Gastrocnemius medialis (tissue), 4 donors: ENCODE data around the gene ETV7. TPM values are rescaled to one million over a fixed set of nuclear protein-coding genes. Genes with fewer than 3 reads are reported as not detected.
"Not testable (repeated sequence)": the region's sequence is repeated elsewhere in the genome, so short reads cannot be mapped to it uniquely, and the experiment has no call there.

Source experiments
- ATAC-seq, 2 donors: fragments of 150-250 bp; one replicate each; pipeline ENCODE4 v1.9.1; 2016
- DNase-seq, 2 donors: peaks; one replicate each; pipeline ENCODE4 v3.0.0-alpha.2; 2019
- H3K27ac ChIP-seq, 4 donors: fragments of 200-600 bp; sonication (generic); 1 replicate in 1 of 4; 2 replicates in 3 of 4; pipeline ENCODE4 v1.5.1; 2016 to 2018; ENCODE audit warnings: mild to moderate bottlenecking in 2 of 4, moderate library complexity in 1 of 4
- H3K27me3 ChIP-seq, 3 donors: fragments of 200-600 bp; sonication (generic) in 2 of 3; 1 replicate in 1 of 3; 2 replicates in 2 of 3; pipeline versions ENCODE4 v1.5.1 to v1.6.0; 2016 to 2019; ENCODE audit warnings: mild to moderate bottlenecking in 1 of 3, moderate library complexity in 1 of 3
- H3K36me3 ChIP-seq, 2 donors: fragments of 200-600 bp; sonication (generic) in 1 of 2; one replicate each; pipeline ENCODE4 v1.5.1; 2017 to 2018
- H3K4me1 ChIP-seq, 2 donors: fragments of 200-600 bp; sonication (generic) in 1 of 2; one replicate each; pipeline ENCODE4 v1.5.1; 2016 to 2017; ENCODE audit warnings: mild to moderate bottlenecking in 2 of 2
- H3K4me3 ChIP-seq, 4 donors: fragments of 200-600 bp; sonication (generic) in 3 of 4; 1 replicate in 1 of 4; 2 replicates in 3 of 4; pipeline ENCODE4 v1.5.1; 2016 to 2019; ENCODE audit warnings: mild to moderate bottlenecking in 2 of 4
- H3K9me3 ChIP-seq, 3 donors: fragments of 200-600 bp; sonication (generic) in 2 of 3; 1 replicate in 1 of 3; 2 replicates in 2 of 3; pipeline ENCODE4 v1.5.1; 2016 to 2019
- POLR2A ChIP-seq, 2 donors: fragments of 450-650 bp; IDR thresholded peaks; one replicate each; pipeline ENCODE4 v1.6.1; 2017; ENCODE audit warnings: antibody characterized with exemption in 2 of 2, mild to moderate bottlenecking in 2 of 2, moderate library complexity in 2 of 2
- in situ Hi-C, 4 donors: fragments of 200-750 bp; cut with MboI; loops; one replicate each; pipeline versions ENCODE4 v1.15.0 to v1.8.0; 2017; ENCODE audit warnings: low sequenced_read_pairs in 4 of 4
- intact Hi-C: fragments of 100-400 bp; cut with DNase I; formaldehyde crosslinking; loops from one replicate; pipeline ENCODE4 v1.15.1; 2023; ENCODE audit warnings: low total_unique reads
- total RNA-seq, 4 donors: library from RNA; depleted of rRNA; stranded (reverse); fragments of >200 nt; gene quantifications; one replicate each; pipeline versions ENCODE4 v1.1.0 to v1.2.3, GENCODE V29; 2016
- TF ChIP-seq, protein P1 (sequence below), 5 experiments: fragments of 450-650 bp in 3 of 5; fragments of 200-600 bp in 2 of 5; sonication (generic) in 2 of 5; IDR thresholded peaks in 4 of 5; conservative IDR thresholded peaks in 1 of 5; 1 replicate in 4 of 5; 2 replicates in 1 of 5; pipeline ENCODE4 v1.5.1; 2016 to 2019; ENCODE audit warnings: antibody characterized with exemption in 5 of 5, mild to moderate bottlenecking in 3 of 5, moderate library complexity in 3 of 5

ETV7 gene
- total RNA-seq, 4 donors from 2014 or later = not detected

- TF ChIP-seq POLR2A (IDR thresholded peaks at IDR 0.05) = no peak
- TF ChIP-seq, protein P1, sequence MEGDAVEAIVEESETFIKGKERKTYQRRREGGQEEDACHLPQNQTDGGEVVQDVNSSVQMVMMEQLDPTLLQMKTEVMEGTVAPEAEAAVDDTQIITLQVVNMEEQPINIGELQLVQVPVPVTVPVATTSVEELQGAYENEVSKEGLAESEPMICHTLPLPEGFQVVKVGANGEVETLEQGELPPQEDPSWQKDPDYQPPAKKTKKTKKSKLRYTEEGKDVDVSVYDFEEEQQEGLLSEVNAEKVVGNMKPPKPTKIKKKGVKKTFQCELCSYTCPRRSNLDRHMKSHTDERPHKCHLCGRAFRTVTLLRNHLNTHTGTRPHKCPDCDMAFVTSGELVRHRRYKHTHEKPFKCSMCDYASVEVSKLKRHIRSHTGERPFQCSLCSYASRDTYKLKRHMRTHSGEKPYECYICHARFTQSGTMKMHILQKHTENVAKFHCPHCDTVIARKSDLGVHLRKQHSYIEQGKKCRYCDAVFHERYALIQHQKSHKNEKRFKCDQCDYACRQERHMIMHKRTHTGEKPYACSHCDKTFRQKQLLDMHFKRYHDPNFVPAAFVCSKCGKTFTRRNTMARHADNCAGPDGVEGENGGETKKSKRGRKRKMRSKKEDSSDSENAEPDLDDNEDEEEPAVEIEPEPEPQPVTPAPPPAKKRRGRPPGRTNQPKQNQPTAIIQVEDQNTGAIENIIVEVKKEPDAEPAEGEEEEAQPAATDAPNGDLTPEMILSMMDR (IDR thresholded peaks at IDR 0.05 in 4 of 5, conservative IDR thresholded peaks at IDR 0.05 in 1 of 5) = no peak
Measured at GRCh38 chr6:36364669-36365479, 22.6 kb downstream of the ETV7 start.

GRCh38 chr6:36364061-36364635, 23.3 kb downstream of the ETV7 start:
- in situ Hi-C loops = loop anchor here in 2 of 4 donors (10.0 to 25.0 kb wide), 2 partner anchors 59 to 252 kb away; no protein-coding TSS in a partner anchor
- H3K36me3 ChIP-seq, H3K4me3 ChIP-seq, ATAC-seq, H3K4me1 ChIP-seq, H3K27me3 ChIP-seq, H3K27ac ChIP-seq, DNase-seq, H3K9me3 ChIP-seq: not testable (repeated sequence)
- intact Hi-C loops = loop anchor here (10.0 kb wide), 1 partner anchor 239 kb away; no protein-coding TSS in a partner anchor

More at GRCh38 chr6:36364669-36365479, 22.6 kb downstream of the ETV7 start:
- H3K27ac ChIP-seq = no peak overlapping the region
- H3K9me3 ChIP-seq = no peaks in the 10 kb centered on the region
- intact Hi-C loops (loop anchor here (10.0 kb wide), 1 partner anchor 240 kb away; no protein-coding TSS in a partner anchor), in situ Hi-C loops (loop anchor here in 2 of 4 donors (10.0 to 25.0 kb wide), 2 partner anchors 60 to 253 kb away; no protein-coding TSS in a partner anchor)
- peaks cover 8 to 12% of the 10 kb centered on the region in 2 donors for H3K4me1 ChIP-seq
- H3K36me3 ChIP-seq = no peaks in the 10 kb centered on the region
- DNase-seq = no peak
- no peak overlapping the region for H3K4me3 ChIP-seq
- H3K27me3 ChIP-seq = no peaks in the 10 kb centered on the region
- ATAC-seq = no peak

DNA sequence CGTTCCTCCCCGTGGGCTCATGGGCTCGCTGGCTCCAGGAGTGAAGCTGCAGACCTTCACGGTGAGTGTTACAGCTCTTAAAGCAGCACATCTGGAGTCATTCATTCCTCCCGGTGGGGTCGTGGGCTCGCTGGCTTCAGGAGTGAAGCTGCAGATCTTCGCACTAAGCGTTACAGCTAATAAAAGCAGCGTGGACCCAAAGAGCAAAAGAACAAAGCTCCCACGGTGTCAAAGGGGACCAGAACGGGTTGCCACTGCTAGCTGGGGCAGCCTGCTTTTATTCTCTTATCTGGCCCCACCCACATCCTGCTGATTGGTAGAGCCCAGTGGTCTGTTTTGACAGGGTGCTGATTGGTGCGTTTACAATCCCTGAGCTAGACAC, 24.1 kb downstream of the ETV7 start:
- in situ Hi-C loops (loop anchor here in 2 of 4 donors (10.0 to 25.0 kb wide), 2 partner anchors 59 to 251 kb away; no protein-coding TSS in a partner anchor), intact Hi-C loops (loop anchor here (10.0 kb wide), 1 partner anchor 239 kb away; no protein-coding TSS in a partner anchor)
- not testable (repeated sequence) for H3K36me3 ChIP-seq, ATAC-seq, H3K4me3 ChIP-seq, H3K9me3 ChIP-seq, H3K4me1 ChIP-seq, DNase-seq, H3K27ac ChIP-seq, H3K27me3 ChIP-seq

DNA sequence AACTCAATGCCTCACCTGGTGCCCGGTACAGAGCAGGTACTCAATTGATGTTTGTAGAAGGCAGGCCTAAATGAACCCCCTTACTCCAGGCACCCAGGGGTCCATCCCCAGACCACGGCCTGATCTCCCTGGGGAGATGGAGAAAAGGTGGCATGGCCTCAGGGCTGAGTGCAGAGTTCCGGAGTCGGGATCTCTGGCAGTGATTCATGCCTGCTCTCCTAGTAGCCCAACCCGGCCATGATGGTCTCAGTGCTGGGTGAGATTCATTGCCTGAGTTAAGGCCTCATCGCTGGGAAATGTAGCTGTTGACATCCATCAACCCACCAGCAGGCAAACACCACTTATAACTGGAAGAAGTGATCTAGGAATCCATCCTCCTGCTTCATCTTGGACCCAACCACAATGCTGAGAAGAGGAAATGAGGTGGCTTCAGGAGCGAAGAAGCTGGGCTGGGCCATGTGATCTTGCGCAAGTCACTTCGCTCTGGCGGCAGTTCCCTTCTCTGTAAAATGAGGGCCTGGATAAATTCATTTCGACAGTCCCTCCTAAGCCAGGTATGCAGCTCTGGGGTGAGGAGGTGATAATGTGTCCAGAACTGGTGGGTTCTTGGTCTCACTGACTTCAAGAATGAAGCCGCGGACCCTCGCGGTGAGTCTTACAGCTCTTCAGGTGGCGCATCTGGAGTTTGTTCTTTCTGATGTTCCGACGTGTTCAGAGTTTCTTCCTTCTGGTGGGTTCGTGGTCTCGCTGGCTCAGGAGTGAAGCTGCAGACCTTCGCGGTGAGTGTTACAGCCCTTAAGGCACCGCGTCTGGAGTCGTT, 24.7 kb downstream of the ETV7 start:
- ATAC-seq (no peak), DNase-seq (no peak)
- TF ChIP-seq POLR2A (IDR thresholded peaks at IDR 0.05) = no peak
- TF ChIP-seq, protein P1 (IDR thresholded peaks at IDR 0.05 in 4 of 5, conservative IDR thresholded peaks at IDR 0.05 in 1 of 5) = no peak
- no peaks in the 10 kb centered on the region for H3K27me3 ChIP-seq
- H3K4me1 ChIP-seq = peaks cover 8 to 10% of the 10 kb centered on the region in 2 donors
- intact Hi-C loops (loop anchor here (10.0 kb wide), 1 partner anchor 238 kb away; no protein-coding TSS in a partner anchor), in situ Hi-C loops (loop anchor here in 2 of 4 donors (10.0 to 25.0 kb wide), 2 partner anchors 58 to 250 kb away; no protein-coding TSS in a partner anchor)
- no peak overlapping the region for H3K4me3 ChIP-seq
- H3K9me3 ChIP-seq = no peaks in the 10 kb centered on the region
- no peaks in the 10 kb centered on the region for H3K36me3 ChIP-seq
- no peak overlapping the region for H3K27ac ChIP-seq

- no peak for DNase-seq
- no peak for ATAC-seq
- Histone ChIP-seq H3K27ac (peak overlapping the region in 3 of 4 donors; percentile 37 to 54 (median 39)), H3K4me3 (no peak overlapping the region), H3K9me3 (no peaks in the 10 kb centered on the region), H3K4me1 (peaks cover 8 to 10% of the 10 kb centered on the region in 2 donors), H3K27me3 (no peaks in the 10 kb centered on the region), H3K36me3 (no peaks in the 10 kb centered on the region)
- intact Hi-C loops (loop anchor here (2.0 to 10.0 kb wide), 2 partner anchors 20 to 236 kb away; no protein-coding TSS in a partner anchor), in situ Hi-C loops (loop anchor here in 2 of 4 donors (10.0 to 25.0 kb wide), 2 partner anchors 56 to 249 kb away; no protein-coding TSS in a partner anchor)
- TF ChIP-seq POLR2A (IDR thresholded peaks at IDR 0.05) = no peak
- TF ChIP-seq, protein P1 (IDR thresholded peaks at IDR 0.05 in 4 of 5, conservative IDR thresholded peaks at IDR 0.05 in 1 of 5) = no peak
Measured at GRCh38 chr6:36361071-36361470, 26.4 kb downstream of the ETV7 start.
